WTC11 (cell line): ENCODE measurements around the gene TMEM117. TPM values are rescaled to one million over a fixed set of nuclear protein-coding genes. Genes with fewer than 3 reads are reported as not detected.

Experiments used
- ATAC-seq: fragments of 200-7000 bp; cut with Tn5 transposase; 2 replicates; pipeline ENCODE4 v1.10.0; 2021; ENCODE audit warnings: mild to moderate bottlenecking, moderate library complexity
- CTCF ChIA-PET: fragments of 300-600 bp; sonication (Branson Sonifier 250); formaldehyde crosslinking; loops from one replicate; lab custom pipeline; 2021; ENCODE audit warnings: antibody characterized with exemption; lab: Charles Lee
- POLR2A ChIA-PET: fragments of 350-600 bp; sonication (Branson Sonifier 250); formaldehyde crosslinking; loops from one replicate; lab custom pipeline; 2021; ENCODE audit warnings: antibody characterized with exemption; lab: Charles Lee
- DNase-seq: peaks from one replicate; pipeline ENCODE4 v3.0.0; 2021; ENCODE audit warnings: low spot score
- H3K27ac Mint-ChIP-seq: 2 replicates; pipeline ENCODE4 v1.8.0; 2021; ENCODE audit warnings: mixed read lengths
- H3K27me3 Mint-ChIP-seq: 2 replicates; pipeline ENCODE4 v1.8.0; 2021; ENCODE audit warnings: low read depth, mild to moderate bottlenecking, moderate library complexity, mixed read lengths
- H3K36me3 Mint-ChIP-seq: 2 replicates; pipeline ENCODE4 v1.8.0; 2021; ENCODE audit warnings: mixed read lengths
- H3K4me1 Mint-ChIP-seq: 2 replicates; pipeline ENCODE4 v1.8.0; 2022; ENCODE audit warnings: mixed read lengths
- H3K4me3 Mint-ChIP-seq: 2 replicates; pipeline ENCODE4 v1.8.0; 2021; ENCODE audit warnings: mild to moderate bottlenecking, moderate library complexity, mixed read lengths
- H3K9me3 Mint-ChIP-seq: 2 replicates; pipeline ENCODE4 v1.8.0; 2021; ENCODE audit warnings: mixed read lengths
- ATF1 ChIP-seq: sonication (generic); formaldehyde crosslinking; IDR thresholded peaks from 2 replicates; pipeline ENCODE4 v1.8.1; 2023; ENCODE audit warnings: mild to moderate bottlenecking, moderate library complexity, missing genetic modification reagents
- ATF3 ChIP-seq: sonication (generic); formaldehyde crosslinking; conservative IDR thresholded peaks from 2 replicates; pipeline ENCODE4 v1.8.1; 2022; ENCODE audit warnings: mild to moderate bottlenecking, missing genetic modification reagents
- E2F4 ChIP-seq: sonication (generic); formaldehyde crosslinking; IDR thresholded peaks from 2 replicates; pipeline ENCODE4 v1.8.1; 2022; ENCODE audit warnings: low read depth, mild to moderate bottlenecking, moderate library complexity, missing genetic modification reagents, borderline replicate concordance
- ELF4 ChIP-seq: sonication (generic); formaldehyde crosslinking; IDR thresholded peaks from 2 replicates; pipeline ENCODE4 v1.8.1; 2022; ENCODE audit warnings: low read depth, mild to moderate bottlenecking, moderate library complexity, missing genetic modification reagents
- ESRRA ChIP-seq: sonication (generic); formaldehyde crosslinking; IDR thresholded peaks from 2 replicates; pipeline ENCODE4 v1.8.1; 2022; ENCODE audit warnings: mild to moderate bottlenecking, missing genetic modification reagents, borderline replicate concordance
- GRHL2 ChIP-seq: fragments of 250-450 bp; sonication (Bioruptor Pico); IDR thresholded peaks from 2 replicates; pipeline ENCODE4 v1.8.0; 2022; ENCODE audit warnings: mild to moderate bottlenecking, moderate library complexity; ENCODE audit not compliant: insufficient replicate concordance, severe bottlenecking
- GTF2I ChIP-seq: fragments of 250-450 bp; sonication (Bioruptor Pico); conservative IDR thresholded peaks from 2 replicates; pipeline ENCODE4 v1.4.0; 2021; ENCODE audit warnings: mild to moderate bottlenecking
- HMGA2 ChIP-seq: fragments of 250-450 bp; sonication (Bioruptor Pico); IDR thresholded peaks from 2 replicates; pipeline ENCODE4 v1.4.0; 2021; ENCODE audit warnings: mild to moderate bottlenecking, moderate library complexity
- NR2C2 ChIP-seq: sonication (generic); formaldehyde crosslinking; IDR thresholded peaks from 2 replicates; pipeline ENCODE4 v1.8.0; 2022; ENCODE audit warnings: mild to moderate bottlenecking, missing genetic modification reagents
- NR3C1 ChIP-seq: sonication (generic); formaldehyde crosslinking; conservative IDR thresholded peaks from 2 replicates; pipeline ENCODE4 v1.8.1; 2023; ENCODE audit warnings: low read depth, mild to moderate bottlenecking, missing genetic modification reagents
- PRRX2 ChIP-seq: fragments of 250-450 bp; sonication (Bioruptor Pico); IDR thresholded peaks from 2 replicates; pipeline ENCODE4 v1.8.0; 2021; ENCODE audit warnings: mild to moderate bottlenecking
- RELA ChIP-seq: sonication (generic); formaldehyde crosslinking; IDR thresholded peaks from 2 replicates; pipeline ENCODE4 v1.8.1; 2022; ENCODE audit warnings: missing genetic modification reagents, mild to moderate bottlenecking, borderline replicate concordance
- TEAD1 ChIP-seq: sonication (generic); formaldehyde crosslinking; IDR thresholded peaks from 2 replicates; pipeline ENCODE4 v1.8.0; 2022; ENCODE audit warnings: mild to moderate bottlenecking, missing genetic modification reagents
- ZNF317 ChIP-seq: sonication (generic); formaldehyde crosslinking; IDR thresholded peaks from 2 replicates; pipeline ENCODE4 v1.8.1; 2023; ENCODE audit warnings: low read depth, mild to moderate bottlenecking, moderate library complexity, missing genetic modification reagents, borderline replicate concordance
- ZNF396 ChIP-seq: fragments of 250-450 bp; sonication (Bioruptor Pico); IDR thresholded peaks from 2 replicates; pipeline ENCODE4 v1.8.0; 2021; ENCODE audit warnings: mild to moderate bottlenecking, moderate library complexity, borderline replicate concordance
- total RNA-seq: library from RNA; stranded (reverse); gene quantifications from 3 replicates; pipeline ENCODE4 v1.2.3, GENCODE V29; 2021
- TF ChIP-seq, protein P1 (sequence below): fragments of 250-450 bp; sonication (Bioruptor Pico); IDR thresholded peaks from 2 replicates; pipeline ENCODE4 v1.9.0; 2021; ENCODE audit warnings: mild to moderate bottlenecking
- TF ChIP-seq, protein P2 (sequence below): fragments of 250-450 bp; sonication (Bioruptor Pico); conservative IDR thresholded peaks from 2 replicates; pipeline ENCODE4 v1.9.0; 2021; ENCODE audit warnings: mild to moderate bottlenecking
- TF ChIP-seq, protein P3 (sequence below): sonication (generic); formaldehyde crosslinking; IDR thresholded peaks from 2 replicates; pipeline ENCODE4 v1.8.0; 2022; ENCODE audit warnings: mild to moderate bottlenecking, missing genetic modification reagents

Gene TMEM117
- total RNA-seq, 1 experiment from 2014 or later: 1.5 TPM

GRCh38 chr12:44380861-44381260 lies 545.0 kb downstream of the TMEM117 start:
- no peaks in the 10 kb centered on the region for H3K9me3 Mint-ChIP-seq
- POLR2A ChIA-PET: no interaction called here
- TF ChIP-seq, protein P1, sequence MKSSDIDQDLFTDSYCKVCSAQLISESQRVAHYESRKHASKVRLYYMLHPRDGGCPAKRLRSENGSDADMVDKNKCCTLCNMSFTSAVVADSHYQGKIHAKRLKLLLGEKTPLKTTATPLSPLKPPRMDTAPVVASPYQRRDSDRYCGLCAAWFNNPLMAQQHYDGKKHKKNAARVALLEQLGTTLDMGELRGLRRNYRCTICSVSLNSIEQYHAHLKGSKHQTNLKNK (CRISPR knock-in tag): no peak
- TF ChIP-seq, all 79 proteins: peak for 0
- Mint-ChIP-seq H3K4me1 (peaks cover 51% of the 10 kb centered on the region), H3K27me3 (no peaks in the 10 kb centered on the region), H3K27ac (no peak overlapping the region), H3K4me3 (no peak overlapping the region), H3K36me3 (no peaks in the 10 kb centered on the region)
- CTCF ChIA-PET: interaction anchor here (0.8 kb wide), 1 partner anchor 116 kb away, joined by 3 read pairs; no protein-coding TSS in a partner anchor
- DNase-seq (no peak), ATAC-seq (no peak)

DNA sequence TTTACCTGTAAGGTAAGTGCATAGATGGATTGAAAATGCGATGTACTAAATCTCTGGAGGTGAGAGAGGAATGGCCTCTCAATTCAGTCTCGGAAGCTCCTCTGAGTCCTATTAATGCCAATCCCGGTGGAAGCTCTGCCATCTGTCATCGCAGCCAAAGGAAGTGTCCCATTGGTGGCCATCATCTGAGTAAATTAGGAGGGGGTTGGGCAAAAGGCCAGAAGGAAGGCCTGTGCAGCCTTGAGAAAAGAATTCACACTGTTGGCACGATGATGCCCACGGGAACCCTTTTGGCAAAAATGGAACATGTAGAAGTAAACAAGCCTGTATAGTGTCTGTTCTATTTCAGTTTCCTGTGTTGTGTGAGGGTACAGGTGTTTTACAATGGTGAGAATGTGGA lies 545.5 kb downstream of the TMEM117 start:
- DNase-seq: no peak
- ChIA-PET CTCF (no interaction called here), POLR2A (no interaction called here)
- peaks cover 51% of the 10 kb centered on the region for H3K4me1 Mint-ChIP-seq
- TF ChIP-seq, protein P2, sequence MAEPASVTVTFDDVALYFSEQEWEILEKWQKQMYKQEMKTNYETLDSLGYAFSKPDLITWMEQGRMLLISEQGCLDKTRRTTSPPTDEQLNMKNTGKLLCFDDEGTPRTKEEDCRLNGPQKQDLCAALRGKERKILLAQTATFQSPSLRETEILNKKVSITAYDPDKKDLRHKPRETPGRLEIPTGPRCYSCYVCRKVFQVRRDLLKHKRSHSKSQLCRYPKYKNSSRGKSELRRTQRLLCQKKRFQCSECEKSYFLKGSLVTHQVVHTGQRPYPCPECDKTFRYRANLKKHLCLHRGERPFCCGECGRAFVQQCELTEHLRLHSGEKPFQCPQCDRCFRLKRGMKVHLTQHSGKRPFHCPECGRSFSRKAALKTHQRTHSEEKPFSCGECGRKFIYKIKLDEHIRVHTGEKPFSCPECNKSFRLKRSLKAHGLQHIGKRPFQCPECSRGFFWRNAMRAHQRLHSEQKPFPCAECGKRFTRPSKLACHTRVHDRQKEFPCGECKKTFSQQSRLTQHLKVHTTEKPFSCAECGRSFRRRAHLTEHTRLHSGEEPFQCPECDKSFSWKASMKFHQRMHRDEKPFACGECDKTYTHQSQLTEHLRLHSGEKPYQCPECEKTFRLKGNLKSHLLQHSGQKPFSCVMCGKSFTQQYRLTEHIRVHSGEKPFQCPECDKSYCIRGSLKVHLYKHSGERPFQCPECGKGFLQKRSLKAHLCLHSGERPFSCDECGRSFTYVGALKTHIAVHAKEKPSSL: no peak
- TF ChIP-seq ESRRA (no peak), GTF2I (CRISPR knock-in tag) (no peak), ZNF396 (CRISPR knock-in tag) (no peak), HMGA2 (CRISPR knock-in tag) (no peak), NR3C1 (CRISPR knock-in tag) (no peak), ZNF317 (CRISPR knock-in tag) (no peak), E2F4 (CRISPR knock-in tag) (no peak)
- H3K27me3 Mint-ChIP-seq: no peaks in the 10 kb centered on the region
- no peak for ATAC-seq
- no peaks in the 10 kb centered on the region for H3K36me3 Mint-ChIP-seq
- no peak overlapping the region for H3K27ac Mint-ChIP-seq
- no peaks in the 10 kb centered on the region for H3K9me3 Mint-ChIP-seq
- no peak overlapping the region for H3K4me3 Mint-ChIP-seq

- H3K27me3 Mint-ChIP-seq: no peaks in the 10 kb centered on the region
- ATAC-seq: no peak
- TF ChIP-seq NR2C2 (CRISPR knock-in tag): no peak
- TF ChIP-seq, protein P3, sequence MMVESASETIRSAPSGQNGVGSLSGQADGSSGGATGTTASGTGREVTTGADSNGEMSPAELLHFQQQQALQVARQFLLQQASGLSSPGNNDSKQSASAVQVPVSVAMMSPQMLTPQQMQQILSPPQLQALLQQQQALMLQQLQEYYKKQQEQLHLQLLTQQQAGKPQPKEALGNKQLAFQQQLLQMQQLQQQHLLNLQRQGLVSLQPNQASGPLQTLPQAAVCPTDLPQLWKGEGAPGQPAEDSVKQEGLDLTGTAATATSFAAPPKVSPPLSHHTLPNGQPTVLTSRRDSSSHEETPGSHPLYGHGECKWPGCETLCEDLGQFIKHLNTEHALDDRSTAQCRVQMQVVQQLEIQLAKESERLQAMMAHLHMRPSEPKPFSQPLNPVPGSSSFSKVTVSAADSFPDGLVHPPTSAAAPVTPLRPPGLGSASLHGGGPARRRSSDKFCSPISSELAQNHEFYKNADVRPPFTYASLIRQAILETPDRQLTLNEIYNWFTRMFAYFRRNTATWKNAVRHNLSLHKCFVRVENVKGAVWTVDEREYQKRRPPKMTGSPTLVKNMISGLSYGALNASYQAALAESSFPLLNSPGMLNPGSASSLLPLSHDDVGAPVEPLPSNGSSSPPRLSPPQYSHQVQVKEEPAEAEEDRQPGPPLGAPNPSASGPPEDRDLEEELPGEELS (CRISPR knock-in tag): no peak
- TF ChIP-seq ATF1 (CRISPR knock-in tag): no peak
- no peaks in the 10 kb centered on the region for H3K9me3 Mint-ChIP-seq
- no peak overlapping the region for H3K4me3 Mint-ChIP-seq
- CTCF ChIA-PET: no interaction called here
- no peak for DNase-seq
- peaks cover 44% of the 10 kb centered on the region for H3K4me1 Mint-ChIP-seq
- no peaks in the 10 kb centered on the region for H3K36me3 Mint-ChIP-seq
- no peak overlapping the region for H3K27ac Mint-ChIP-seq
- POLR2A ChIA-PET: no interaction called here
Observed at GRCh38 chr12:44384136-44384535, 548.3 kb downstream of the TMEM117 start.

DNA sequence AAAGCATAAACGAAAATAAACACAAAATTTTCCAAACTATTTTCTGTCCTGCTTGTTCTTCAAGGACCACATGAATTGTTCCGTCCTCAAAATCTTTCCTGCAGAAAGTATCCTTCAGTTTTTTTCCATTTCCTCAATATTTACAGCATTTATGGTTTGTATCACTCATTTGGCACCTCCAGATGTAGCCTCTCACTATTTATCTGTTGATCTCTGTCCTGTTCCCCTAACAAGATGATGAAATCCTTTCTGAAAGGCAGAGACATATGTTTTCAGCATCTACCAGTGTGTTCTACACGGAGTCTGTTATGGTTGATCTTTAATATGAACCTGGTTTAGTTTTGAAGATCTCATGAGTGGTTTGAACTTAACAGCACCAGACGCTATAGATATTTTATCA lies 550.1 kb downstream of the TMEM117 start:
- no peak overlapping the region for H3K4me3 Mint-ChIP-seq
- ChIA-PET CTCF (interaction anchor here (0.6 kb wide), 1 partner anchor 74 kb away, joined by 3 read pairs; no protein-coding TSS in a partner anchor), POLR2A (no interaction called here)
- TF ChIP-seq ATF3 (CRISPR knock-in tag) (no peak), ELF4 (CRISPR knock-in tag) (no peak), PRRX2 (no peak), HMGA2 (CRISPR knock-in tag) (no peak), GRHL2 (no peak), NR3C1 (CRISPR knock-in tag) (no peak), RELA (CRISPR knock-in tag) (no peak), TEAD1 (CRISPR knock-in tag) (no peak)
- ATAC-seq: no peak
- H3K36me3 Mint-ChIP-seq: no peaks in the 10 kb centered on the region
- H3K27me3 Mint-ChIP-seq: no peaks in the 10 kb centered on the region
- no peak overlapping the region for H3K27ac Mint-ChIP-seq
- peaks cover 27% of the 10 kb centered on the region for H3K4me1 Mint-ChIP-seq
- no peaks in the 10 kb centered on the region for H3K9me3 Mint-ChIP-seq
- DNase-seq: no peak
